A549 (cell line): ENCODE measurements around the gene FAM241B. TPM values are rescaled to one million over a fixed set of nuclear protein-coding genes. Genes with fewer than 3 reads are reported as not detected.

ENCODE experiments used
- ATAC-seq, 2 experiments: fragments of 200-7000 bp in 1 of 2; fragments of >200 bp in 1 of 2; cut with Nextera tagmentation in 1 of 2; cut with Tn5 transposase in 1 of 2; 3 replicates each; pipeline versions ENCODE4 v1.8.0 to v1.9.1; 2018 to 2020; ENCODE audit warnings: mild to moderate bottlenecking in 1 of 2, moderate library complexity in 1 of 2
- CTCF ChIA-PET: fragments of 300-600 bp; sonication (Branson Sonifier 250); formaldehyde crosslinking; extraction: SDS; loops from one replicate; lab custom pipeline; 2021; ENCODE audit warnings: antibody characterized with exemption, inconsistent platforms; lab: Yijun Ruan, JAX
- POLR2A ChIA-PET: fragments of 350-600 bp; formaldehyde crosslinking; extraction: SDS; loops from one replicate; lab custom pipeline; 2021; ENCODE audit warnings: antibody characterized with exemption, inconsistent platforms; lab: Yijun Ruan, JAX
- DNase-seq, 2 experiments: peaks; one replicate each; pipeline versions ENCODE4 v3.0.0 to v3.0.0-alpha.2; 2011 to 2016; ENCODE audit warnings: low read depth in 1 of 2, low spot score in 1 of 2
- FAIRE-seq: peaks from 2 replicates; lab custom pipeline; 2011; peaks lifted over from hg19 to GRCh38; lab: Jason Lieb, UNC
- H3K27ac ChIP-seq, 2 experiments: fragments of >200 bp; sonication (Bioruptor Twin); formaldehyde crosslinking; 3 replicates each; pipeline ENCODE4 v1.5.1; 2016 to 2017
- H3K4me1 ChIP-seq: fragments of >200 bp; sonication (Bioruptor Twin); formaldehyde crosslinking; 3 replicates; pipeline ENCODE4 v1.6.1; 2016
- H3K4me2 ChIP-seq: fragments of >200 bp; sonication (Bioruptor Twin); formaldehyde crosslinking; 3 replicates; pipeline ENCODE4 v1.6.1; 2016
- H3K4me3 ChIP-seq: fragments of >200 bp; sonication (Bioruptor Twin); formaldehyde crosslinking; 3 replicates; pipeline ENCODE4 v1.5.1; 2016
- H3K9me3 ChIP-seq: fragments of >200 bp; sonication (Bioruptor Twin); formaldehyde crosslinking; 3 replicates; pipeline ENCODE4 v1.6.1; 2016
- ATOH8 ChIP-seq: fragments of 250-450 bp; sonication (Bioruptor Pico); IDR thresholded peaks from 2 replicates; pipeline ENCODE4 v1.5.0; 2020; ENCODE audit warnings: low read depth, mild to moderate bottlenecking, moderate library complexity
- CBX2 ChIP-seq: fragments of 200-600 bp; sonication (generic); IDR thresholded peaks from 2 replicates; pipeline ENCODE4 v1.6.1; 2016; ENCODE audit warnings: low read depth, mild to moderate bottlenecking, borderline replicate concordance
- CBX8 ChIP-seq: fragments of 200-600 bp; sonication (generic); IDR thresholded peaks from 2 replicates; pipeline ENCODE4 v1.6.1; 2016
- CHD4 ChIP-seq: fragments of 200-600 bp; sonication (generic); IDR thresholded peaks from 2 replicates; pipeline ENCODE4 v1.6.1; 2016; ENCODE audit warnings: antibody characterized with exemption, mild to moderate bottlenecking, borderline replicate concordance
- CTCF ChIP-seq: fragments of >200 bp; sonication (Bioruptor Twin); formaldehyde crosslinking; IDR thresholded peaks from 3 replicates; pipeline ENCODE4 v1.5.1; 2016
- EHMT2 ChIP-seq: fragments of 200-600 bp; sonication (generic); IDR thresholded peaks from 2 replicates; pipeline ENCODE4 v1.6.1; 2016; ENCODE audit warnings: antibody characterized with exemption, low read depth, mild to moderate bottlenecking, moderate library complexity
- ELK1 ChIP-seq: fragments of 150-350 bp; IDR thresholded peaks from 2 replicates; pipeline ENCODE4 v1.6.1; 2014; ENCODE audit warnings: low read depth, mild to moderate bottlenecking, low read length
- ESRRA ChIP-seq: fragments of 150-350 bp; IDR thresholded peaks from 2 replicates; pipeline ENCODE4 v1.6.1; 2014; ENCODE audit warnings: mild to moderate bottlenecking, low read length, borderline replicate concordance
- FOSL2 ChIP-seq, 2 experiments: fragments of 450-650 bp in 1 of 2; fragments of >200 bp in 1 of 2; sonication (Bioruptor Twin) in 1 of 2; formaldehyde crosslinking; IDR thresholded peaks; 2 replicates each; pipeline versions ENCODE4 v1.5.0 to v1.6.1; 2016 to 2020; ENCODE audit warnings: mild to moderate bottlenecking in 1 of 2, moderate library complexity in 1 of 2
- HES2 ChIP-seq: fragments of >200 bp; sonication (Bioruptor Twin); formaldehyde crosslinking; IDR thresholded peaks from 2 replicates; pipeline ENCODE4 v1.6.1; 2016
- HMGXB4 ChIP-seq: fragments of 250-450 bp; sonication (Bioruptor Pico); IDR thresholded peaks from 2 replicates; pipeline ENCODE4 v1.5.0; 2021; ENCODE audit warnings: mild to moderate bottlenecking, moderate library complexity, borderline replicate concordance
- KDM1A ChIP-seq: fragments of 200-600 bp; sonication (generic); IDR thresholded peaks from 2 replicates; pipeline ENCODE4 v1.6.1; 2016; ENCODE audit warnings: low read depth, mild to moderate bottlenecking
- MAX ChIP-seq: IDR thresholded peaks from 2 replicates; pipeline ENCODE4 v1.6.1; 2012
- NR3C1 ChIP-seq: fragments of >200 bp; sonication (Bioruptor Twin); formaldehyde crosslinking; IDR thresholded peaks from 3 replicates; pipeline ENCODE4 v1.6.1; 2017
- POLR2A ChIP-seq: IDR thresholded peaks from 2 replicates; pipeline ENCODE4 v1.6.1; 2012; ENCODE audit warnings: mild to moderate bottlenecking, low read length
- RNF2 ChIP-seq: fragments of 200-600 bp; sonication (generic); IDR thresholded peaks from 2 replicates; pipeline ENCODE4 v1.6.1; 2016; ENCODE audit warnings: low read depth, mild to moderate bottlenecking, antibody characterized with exemption, moderate library complexity, borderline replicate concordance
- SMC3 ChIP-seq: fragments of >200 bp; sonication (Bioruptor Twin); formaldehyde crosslinking; IDR thresholded peaks from 3 replicates; pipeline ENCODE4 v1.6.1; 2018; ENCODE audit warnings: inconsistent platforms
- TFCP2L1 ChIP-seq: fragments of 250-450 bp; sonication (Bioruptor Pico); IDR thresholded peaks from 2 replicates; pipeline ENCODE4 v1.5.0; 2021; ENCODE audit warnings: mild to moderate bottlenecking
- TP53 ChIP-seq: fragments of 250-450 bp; sonication (Bioruptor Pico); IDR thresholded peaks from 2 replicates; pipeline ENCODE4 v1.5.0; 2021; ENCODE audit warnings: mild to moderate bottlenecking, moderate library complexity
- USF2 ChIP-seq: fragments of 450-650 bp; IDR thresholded peaks from 2 replicates; pipeline ENCODE4 v1.6.1; 2014; ENCODE audit warnings: antibody characterized with exemption
- WGBS: methylation state at CpG from one replicate; pipeline ENCODE4 v1.1.6; 2017; ENCODE audit errors: missing lambda C conversion rate; 5-methylcytosine and 5-hydroxymethylcytosine counted together
- polyA plus RNA-seq, 4 experiments: library from polyadenylated mRNA; depleted of rRNA in 3 of 4; stranded (reverse); fragments of >200 nt; fragmentation: RNase III in 1 of 4; extraction: RNeasy Plus Mini Kit Qiagen cat#74134 plus additional on column Dnase treatment in 1 of 4; gene quantifications; 2 replicates in 3 of 4; 3 replicates in 1 of 4; pipeline ENCODE4 v1.2.3, GENCODE V29; 2011 to 2017

The FAM241B gene
- polyA plus RNA-seq, 2 of the 4 experiments (the other 2 are of a cell fraction), result 22.8 to 23.8 TPM

GRCh38 chr10:69673521-69673920 is 43.5 kb downstream of the FAM241B start:
- no peak for DNase-seq
- H3K9me3 ChIP-seq, result 0 out of 3 replicates have a peak, but pooled peaks cover 2% of the 10 kb centered on the region
- H3K27ac ChIP-seq, result no peak overlapping the region
- no peak overlapping the region for H3K4me3 ChIP-seq
- POLR2A ChIA-PET, result no interaction called here
- no peak for FAIRE-seq
- no peak for TF ChIP-seq CHD4
- no peak for TF ChIP-seq CBX8
- TF ChIP-seq FOSL2 (IDR thresholded peaks at IDR 0.05), result no peak
- TF ChIP-seq FOSL2 (CRISPR knock-in tag; IDR thresholded peaks at IDR 0.05), result no peak
- no peak for TF ChIP-seq CBX2
- TF ChIP-seq USF2, result no peak
- no peak for TF ChIP-seq TP53 (CRISPR knock-in tag)
- TF ChIP-seq, all 56 proteins: peak for 0
- H3K4me1 ChIP-seq, result no peaks in the 10 kb centered on the region
- H3K4me2 ChIP-seq, result no peak overlapping the region
- CTCF ChIA-PET, result interaction anchor here (0.6 to 1.6 kb wide), 7 partner anchors 8 to 241 kb away, joined by 3 to 6 read pairs (median 3); no protein-coding TSS in a partner anchor
- ATAC-seq, result no peak
- 45% methylated on average over 3 of the region's 3 CpGs for WGBS

GRCh38 chr10:69674786-69675185 is 44.7 kb downstream of the FAM241B start:
- Histone ChIP-seq H3K27ac (no peak overlapping the region), H3K4me3 (no peak overlapping the region), H3K4me2 (no peak overlapping the region), H3K9me3 (0 out of 3 replicates have a peak, but pooled peaks cover 2% of the 10 kb centered on the region), H3K4me1 (no peaks in the 10 kb centered on the region)
- ChIA-PET POLR2A (no interaction called here), CTCF (interaction anchor here (1.0 kb wide), 1 partner anchor 21 kb away, joined by 5 read pairs; no protein-coding TSS in a partner anchor)
- ATAC-seq (no peak), DNase-seq (no peak), FAIRE-seq (no peak)
- WGBS, result 2% methylated on average over 2 of the region's 2 CpGs
- TF ChIP-seq POLR2A (no peak), HMGXB4 (CRISPR knock-in tag) (no peak), ATOH8 (CRISPR knock-in tag) (no peak), MAX (no peak), ELK1 (no peak), RNF2 (no peak), NR3C1 (no peak), TFCP2L1 (CRISPR knock-in tag) (no peak), KDM1A (no peak), CTCF (no peak), CBX8 (no peak), HES2 (no peak), ESRRA (no peak), SMC3 (no peak), EHMT2 (no peak)
